Fibroblast of lung (primary cell): ENCODE data around the gene NDUFS7. TPM values are rescaled to one million over a fixed set of nuclear protein-coding genes. Genes with fewer than 3 reads are reported as not detected.
"Not testable (repeated sequence)": the region's sequence is repeated elsewhere in the genome, so short reads cannot be mapped to it uniquely, and the experiment has no call there.

Experiments
- DNase-seq, 2 donors: peaks; one replicate each; pipeline versions ENCODE4 v3.0.0 to v3.0.0-alpha.2; 2010; ENCODE audit warnings: low read depth in 2 of 2
- H2AFZ ChIP-seq: 2 replicates; pipeline ENCODE4 v1.5.1; 2012; ENCODE audit warnings: low read length, control low read depth, inconsistent platforms
- H3K27ac ChIP-seq: 2 replicates; pipeline ENCODE4 v1.5.1; 2011; ENCODE audit warnings: low read length, control low read depth; ENCODE audit not compliant: insufficient read depth
- H3K27me3 ChIP-seq: 2 replicates; pipeline ENCODE4 v1.5.1; 2011; ENCODE audit warnings: mild to moderate bottlenecking, low read length; ENCODE audit not compliant: control insufficient read depth, insufficient read depth
- H3K36me3 ChIP-seq: 2 replicates; pipeline ENCODE4 v1.5.1; 2011; ENCODE audit warnings: low read length; ENCODE audit not compliant: control insufficient read depth, insufficient read depth
- H3K4me1 ChIP-seq: 2 replicates; pipeline ENCODE4 v1.5.1; 2011; ENCODE audit warnings: low read length; ENCODE audit not compliant: control insufficient read depth, insufficient read depth; ENCODE audit errors: extremely low read depth
- H3K4me2 ChIP-seq: 2 replicates; pipeline ENCODE4 v1.5.1; 2011; ENCODE audit warnings: low read length, control low read depth; ENCODE audit not compliant: insufficient read depth; ENCODE audit errors: extremely low read depth
- H3K4me3 ChIP-seq, 4 experiments: fragments of 200-600 bp in 1 of 4; sonication (generic) in 1 of 4; replicated peaks in 1 of 4; 2 replicates each; pipeline ENCODE4 v1.5.1; 2011 to 2016; ENCODE audit warnings: low read length in 4 of 4, low read depth in 3 of 4, mild to moderate bottlenecking in 3 of 4, control low read depth in 2 of 4, inconsistent platforms in 1 of 4, mixed read lengths in 1 of 4; ENCODE audit not compliant: insufficient read depth in 1 of 4; ENCODE audit errors: control extremely low read depth in 1 of 4
- H3K79me2 ChIP-seq: 2 replicates; pipeline ENCODE4 v1.5.1; 2012; ENCODE audit warnings: mild to moderate bottlenecking, low read length, inconsistent platforms; ENCODE audit not compliant: control insufficient read depth, insufficient read depth
- H3K9ac ChIP-seq: 2 replicates; pipeline ENCODE4 v1.5.1; 2011; ENCODE audit warnings: mild to moderate bottlenecking, low read length, control low read depth; ENCODE audit not compliant: insufficient read depth
- H3K9me3 ChIP-seq: 2 replicates; pipeline ENCODE4 v1.5.1; 2012; ENCODE audit warnings: low read depth, low read length; ENCODE audit not compliant: control insufficient read depth, insufficient read depth
- H4K20me1 ChIP-seq: 2 replicates; pipeline ENCODE4 v1.5.1; 2011; ENCODE audit warnings: low read length; ENCODE audit not compliant: control insufficient read depth, insufficient read depth; ENCODE audit errors: extremely low read depth
- CTCF ChIP-seq, 2 donors: IDR thresholded peaks in 1 of 2; conservative IDR thresholded peaks in 1 of 2; 1 replicate in 1 of 2; 2 replicates in 1 of 2; pipeline ENCODE4 v1.5.1; 2011 to 2012; ENCODE audit warnings: low read length in 2 of 2, control low read depth in 1 of 2, inconsistent platforms in 1 of 2, low read depth in 1 of 2, mild to moderate bottlenecking in 1 of 2
- EZH2 ChIP-seq: IDR thresholded peaks from 2 replicates; pipeline ENCODE4 v1.5.1; 2012; ENCODE audit warnings: low read length, control low read depth, mild to moderate bottlenecking; ENCODE audit errors: missing control alignments
- polyA plus RNA-seq, 2 donors: library from polyadenylated mRNA; depleted of rRNA in 1 of 2; stranded (reverse) in 1 of 2; unstranded in 1 of 2; fragments of >200 nt; gene quantifications; 2 replicates each; pipeline ENCODE4 v1.2.1, GENCODE V29; 2011 to 2012; ENCODE audit warnings: missing spikeins in 1 of 2
- total RNA-seq: library from RNA; depleted of rRNA; stranded (reverse); fragments of >200 nt; gene quantifications from 2 replicates; pipeline ENCODE4 v1.2.1, GENCODE V29; 2014

NDUFS7 gene
- total and polyA plus RNA-seq, 2 donors (not counting 1 experiment from before 2014, with no cell fraction given), result 29.6 to 71.2 TPM

DNA sequence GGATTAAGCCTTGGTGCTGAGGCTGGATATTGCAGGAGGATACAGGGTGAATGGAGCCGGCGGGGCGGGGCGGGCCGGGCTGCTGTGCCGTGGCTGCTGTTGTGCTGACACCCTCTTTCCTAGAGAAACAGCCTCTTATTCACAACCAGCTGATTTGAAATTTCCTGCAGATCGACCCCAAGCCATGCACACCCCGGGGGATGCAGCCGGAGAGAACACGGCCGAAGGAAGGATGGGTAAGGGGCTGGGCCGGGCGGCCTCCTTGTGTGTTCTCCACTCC lies 34.7 kb downstream of the NDUFS7 start:
- H3K27ac ChIP-seq, result peak overlapping the region; percentile 49
- H3K4me2 ChIP-seq, result no peak overlapping the region
- H4K20me1 ChIP-seq, result no peaks in the 10 kb centered on the region
- TF ChIP-seq EZH2 (no peak), CTCF (conservative IDR thresholded peaks at IDR 0.05 in 1 of 2, IDR thresholded peaks at IDR 0.05 in 1 of 2; ENCODE audit: low read depth in 1 of 2, low read length in 2 of 2) (no peak)
- no peak overlapping the region for H3K9ac ChIP-seq
- H3K36me3 ChIP-seq, result peaks cover 49% of the 10 kb centered on the region
- H3K79me2 ChIP-seq, result peaks cover 88% of the 10 kb centered on the region
- H3K9me3 ChIP-seq, result no peaks in the 10 kb centered on the region
- no peak overlapping the region for H2AFZ ChIP-seq
- no peaks in the 10 kb centered on the region for H3K27me3 ChIP-seq
- peaks cover 21% of the 10 kb centered on the region for H3K4me1 ChIP-seq
- DNase-seq, result no peak
- no peak overlapping the region for H3K4me3 ChIP-seq

GRCh38 chr19:1418951-1419738 lies 35.4 kb downstream of the NDUFS7 start:
- peaks cover 87% of the 10 kb centered on the region for H3K79me2 ChIP-seq
- no peaks in the 10 kb centered on the region for H3K9me3 ChIP-seq
- peaks cover 54% of the 10 kb centered on the region for H3K36me3 ChIP-seq
- H3K4me1 ChIP-seq, result peaks cover 19% of the 10 kb centered on the region
- no peak for TF ChIP-seq CTCF (conservative IDR thresholded peaks at IDR 0.05 in 1 of 2, IDR thresholded peaks at IDR 0.05 in 1 of 2; ENCODE audit: low read depth in 1 of 2, low read length in 2 of 2)
- TF ChIP-seq EZH2, result no peak
- H2AFZ ChIP-seq, result no peak overlapping the region
- H3K9ac ChIP-seq, result no peak overlapping the region
- no peak for DNase-seq
- H3K27ac ChIP-seq, result no peak overlapping the region
- no peak overlapping the region for H3K4me3 ChIP-seq
- no peak overlapping the region for H3K4me2 ChIP-seq
- H3K27me3 ChIP-seq, result no peaks in the 10 kb centered on the region
- H4K20me1 ChIP-seq, result no peaks in the 10 kb centered on the region

DNA sequence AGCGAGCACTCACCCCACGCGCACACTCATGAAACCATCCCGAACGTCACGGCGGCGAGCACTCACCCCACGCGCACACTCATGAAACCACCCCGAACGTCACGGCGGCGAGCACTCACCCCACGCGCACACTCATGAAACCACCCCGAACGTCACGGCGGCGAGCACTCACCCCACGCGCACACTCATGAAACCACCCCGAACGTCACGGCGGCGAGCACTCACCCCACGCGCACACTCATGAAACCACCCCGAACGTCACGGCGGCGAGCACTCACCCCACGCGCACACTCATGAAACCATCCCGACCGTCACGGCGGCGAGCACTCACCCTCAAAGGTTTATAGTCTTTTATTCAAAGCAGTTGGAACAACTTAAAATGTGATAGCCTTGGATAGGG lies 36.4 kb downstream of the NDUFS7 start:
- not testable (repeated sequence) for H2AFZ ChIP-seq, H3K4me3 ChIP-seq, DNase-seq, H3K9ac ChIP-seq, H3K4me2 ChIP-seq, H4K20me1 ChIP-seq, H3K27me3 ChIP-seq, H3K9me3 ChIP-seq, H3K27ac ChIP-seq
- Histone ChIP-seq H3K79me2 (peaks cover 83% of the 10 kb centered on the region), H3K36me3 (peaks cover 60% of the 10 kb centered on the region), H3K4me1 (peaks cover 16% of the 10 kb centered on the region)
